ENCODE results near the gene FRMD4A.

DNA sequence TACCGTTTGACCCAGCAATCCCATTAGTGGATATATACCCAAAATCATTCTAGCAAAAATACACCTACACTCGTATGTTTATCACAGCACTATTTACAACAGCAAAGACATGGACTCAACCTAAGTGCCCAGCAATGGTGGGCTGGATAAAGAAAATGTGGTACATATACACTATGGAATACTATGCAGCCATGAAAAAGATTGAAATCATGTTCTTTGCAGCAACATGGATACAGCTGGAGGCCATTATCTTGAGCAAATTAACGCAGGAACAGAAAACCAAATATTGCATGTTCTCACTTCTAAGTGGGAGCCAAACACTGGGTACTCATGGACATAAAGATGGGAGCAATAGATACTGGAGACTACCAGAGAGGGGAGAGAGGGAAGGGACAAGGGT lies 223.9 kb downstream of the FRMD4A start:
- TF ChIP-seq, protein P1, sequence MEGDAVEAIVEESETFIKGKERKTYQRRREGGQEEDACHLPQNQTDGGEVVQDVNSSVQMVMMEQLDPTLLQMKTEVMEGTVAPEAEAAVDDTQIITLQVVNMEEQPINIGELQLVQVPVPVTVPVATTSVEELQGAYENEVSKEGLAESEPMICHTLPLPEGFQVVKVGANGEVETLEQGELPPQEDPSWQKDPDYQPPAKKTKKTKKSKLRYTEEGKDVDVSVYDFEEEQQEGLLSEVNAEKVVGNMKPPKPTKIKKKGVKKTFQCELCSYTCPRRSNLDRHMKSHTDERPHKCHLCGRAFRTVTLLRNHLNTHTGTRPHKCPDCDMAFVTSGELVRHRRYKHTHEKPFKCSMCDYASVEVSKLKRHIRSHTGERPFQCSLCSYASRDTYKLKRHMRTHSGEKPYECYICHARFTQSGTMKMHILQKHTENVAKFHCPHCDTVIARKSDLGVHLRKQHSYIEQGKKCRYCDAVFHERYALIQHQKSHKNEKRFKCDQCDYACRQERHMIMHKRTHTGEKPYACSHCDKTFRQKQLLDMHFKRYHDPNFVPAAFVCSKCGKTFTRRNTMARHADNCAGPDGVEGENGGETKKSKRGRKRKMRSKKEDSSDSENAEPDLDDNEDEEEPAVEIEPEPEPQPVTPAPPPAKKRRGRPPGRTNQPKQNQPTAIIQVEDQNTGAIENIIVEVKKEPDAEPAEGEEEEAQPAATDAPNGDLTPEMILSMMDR (optimal IDR thresholded peaks at IDR 0.05 in 1 of 3, IDR thresholded peaks at IDR 0.05 in 1 of 3, conservative IDR thresholded peaks at IDR 0.05 in 1 of 3; ENCODE audit: extremely low read depth in 1 of 3, insufficient read depth in 2 of 3, low read length in 3 of 3): no peak
- no peak for TF ChIP-seq EZH2 (IDR thresholded peaks at IDR 0.05; ENCODE audit: low read length)
